GM12891 (cell line): Measurements from ENCODE around the gene TRAPPC12.

Experiments used
- DNase-seq: peaks from one replicate; pipeline ENCODE4 v3.0.0; 2011; ENCODE audit warnings: low spot score; ENCODE audit not compliant: insufficient read length
- FAIRE-seq: peaks from 2 replicates; lab custom pipeline; 2011; peaks lifted over from hg19 to GRCh38; lab: Jason Lieb, UNC
- PAX5 ChIP-seq: IDR thresholded peaks from 2 replicates; pipeline ENCODE4 v1.6.1; 2011; ENCODE audit warnings: low read length, moderate library complexity, mild to moderate bottlenecking; ENCODE audit not compliant: insufficient read depth, severe bottlenecking
- POLR2A ChIP-seq: IDR thresholded peaks from 2 replicates; pipeline ENCODE4 v1.6.1; 2011; ENCODE audit warnings: low read depth, low read length, control low read depth
- POLR2AphosphoS5 ChIP-seq: IDR thresholded peaks from 2 replicates; pipeline ENCODE4 v1.6.1; 2011; ENCODE audit warnings: low read depth, low read length, control low read depth
- POU2F2 ChIP-seq: IDR thresholded peaks from 2 replicates; pipeline ENCODE4 v1.6.1; 2011; ENCODE audit warnings: low read depth, mild to moderate bottlenecking, control low read depth, low read length, moderate library complexity
- SPI1 ChIP-seq: IDR thresholded peaks from 2 replicates; pipeline ENCODE4 v1.6.1; 2011; ENCODE audit warnings: low read depth, low read length, control low read depth
- TAF1 ChIP-seq: IDR thresholded peaks from 2 replicates; pipeline ENCODE4 v1.6.1; 2011; ENCODE audit warnings: low read depth, low read length, control low read depth

Gene TRAPPC12

DNA sequence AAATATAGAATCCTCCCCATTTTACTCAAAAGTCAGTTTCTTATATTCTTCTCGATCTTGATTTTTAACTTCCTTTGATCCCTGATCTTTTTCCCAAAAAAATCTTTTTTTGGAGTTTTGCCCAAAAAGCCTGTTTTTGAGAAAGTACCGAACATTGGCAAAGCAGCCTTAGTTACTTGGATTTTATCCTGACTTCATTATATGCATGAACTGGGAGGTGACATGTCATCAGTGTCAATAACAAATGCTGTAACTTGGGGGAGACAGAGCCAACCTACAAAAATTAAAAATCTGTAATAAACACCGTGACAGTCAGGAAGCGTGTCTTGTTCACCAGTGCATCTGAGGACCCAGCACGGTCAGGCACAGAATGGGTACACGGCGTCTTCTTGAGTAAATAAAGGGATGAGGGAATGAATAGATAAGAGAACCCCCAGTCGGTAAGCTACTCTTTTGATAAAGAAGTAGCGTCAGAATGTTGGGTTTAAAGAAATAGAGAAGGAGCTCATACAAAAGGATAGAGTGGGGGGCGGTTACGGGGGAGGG lies 24.9 kb downstream of the TRAPPC12 start:
- TF ChIP-seq POU2F2 (no peak), TAF1 (no peak), POLR2AphosphoS5 (no peak), SPI1 (no peak), POLR2A (no peak), PAX5 (no peak)
- no peak for DNase-seq
- FAIRE-seq, result no peak

DNA sequence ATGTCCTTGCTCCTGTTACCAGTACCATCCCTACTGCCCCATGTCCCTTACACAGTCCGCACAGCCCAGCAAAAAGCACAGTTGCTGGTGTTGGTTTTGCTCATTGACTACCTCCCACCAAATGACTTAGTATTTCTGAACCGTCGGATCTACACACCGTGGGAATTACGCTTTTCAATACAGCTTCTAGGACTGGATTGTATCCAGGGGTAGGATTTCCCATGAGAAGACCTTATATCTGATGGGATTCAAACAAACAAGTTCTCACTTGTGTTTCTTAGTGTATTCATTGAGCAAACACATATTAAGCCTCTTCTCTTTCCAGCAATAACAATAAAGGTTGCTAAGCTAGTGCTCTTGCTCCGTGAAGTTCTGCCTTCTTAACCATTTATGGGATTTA lies 25.8 kb downstream of the TRAPPC12 start:
- FAIRE-seq (peak; percentile 23), DNase-seq (no peak)
- TF ChIP-seq POLR2AphosphoS5 (no peak), SPI1 (no peak), PAX5 (no peak), POU2F2 (no peak), POLR2A (no peak), TAF1 (no peak)

DNA sequence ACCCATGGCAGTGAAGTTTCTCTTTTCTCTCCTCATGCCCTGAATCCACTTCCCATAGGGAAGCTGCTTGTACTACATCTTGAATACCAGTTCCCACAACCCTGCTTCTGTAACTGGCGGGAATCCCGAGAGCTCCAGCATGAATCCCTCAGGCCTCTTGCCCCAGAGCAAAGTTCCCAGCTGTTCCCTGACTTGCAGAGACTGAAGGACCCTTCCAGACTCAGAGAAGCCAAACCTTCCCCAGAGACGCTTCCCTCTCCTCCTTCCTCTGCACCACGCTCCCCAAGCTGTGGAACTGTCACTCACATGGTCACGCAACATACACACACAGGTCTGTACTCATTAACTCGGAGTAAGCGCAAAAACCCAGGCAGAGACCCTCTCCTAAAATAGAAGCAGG lies 26.4 kb downstream of the TRAPPC12 start:
- FAIRE-seq (no peak), DNase-seq (no peak)
- TF ChIP-seq SPI1 (no peak), POU2F2 (no peak), PAX5 (no peak), TAF1 (no peak), POLR2AphosphoS5 (no peak), POLR2A (no peak)

DNA sequence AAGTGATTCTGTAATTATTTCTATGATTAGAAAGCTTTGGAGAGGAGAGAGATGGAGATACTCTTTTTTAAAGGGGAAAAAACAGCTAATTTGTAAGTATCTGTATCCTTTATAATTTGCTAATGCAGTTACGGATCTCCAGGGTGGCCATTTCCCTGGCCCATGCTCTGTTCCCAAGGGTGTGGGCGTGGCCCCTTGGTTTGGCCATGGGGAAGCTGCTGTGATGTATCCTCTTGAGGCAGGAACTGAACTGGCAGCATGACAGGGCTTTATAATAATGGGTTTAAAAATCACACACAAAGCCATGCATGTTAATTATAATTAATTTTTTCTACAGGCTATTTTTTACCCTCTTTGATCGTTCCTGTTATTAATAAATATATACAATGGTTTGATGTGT lies 27.0 kb downstream of the TRAPPC12 start:
- FAIRE-seq (no peak), DNase-seq (no peak)
- TF ChIP-seq POU2F2 (no peak), TAF1 (no peak), PAX5 (no peak), POLR2A (no peak), POLR2AphosphoS5 (no peak), SPI1 (no peak)

DNA sequence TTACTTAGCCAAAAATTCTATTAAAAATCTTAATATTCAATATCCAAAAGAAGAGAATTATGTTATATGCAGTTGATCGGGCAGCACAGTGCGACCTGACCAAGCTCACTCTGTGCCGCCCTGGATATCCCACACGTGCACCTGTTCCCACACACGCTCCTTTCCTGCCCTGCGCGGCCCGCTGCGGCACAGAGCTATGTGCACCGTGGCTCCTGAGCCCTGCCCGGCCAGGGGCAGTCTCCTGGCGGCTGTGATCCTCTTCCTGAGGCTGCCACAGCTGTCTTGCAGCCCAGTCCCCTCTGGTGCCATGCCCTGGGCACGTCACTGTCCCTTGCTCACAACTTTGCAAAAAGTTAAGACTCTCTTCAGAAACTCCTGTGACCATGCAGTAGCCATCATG lies 29.3 kb downstream of the TRAPPC12 start:
- FAIRE-seq (no peak), DNase-seq (no peak)
- TF ChIP-seq POU2F2 (no peak), SPI1 (no peak), POLR2AphosphoS5 (no peak), TAF1 (no peak), PAX5 (no peak), POLR2A (no peak)

DNA sequence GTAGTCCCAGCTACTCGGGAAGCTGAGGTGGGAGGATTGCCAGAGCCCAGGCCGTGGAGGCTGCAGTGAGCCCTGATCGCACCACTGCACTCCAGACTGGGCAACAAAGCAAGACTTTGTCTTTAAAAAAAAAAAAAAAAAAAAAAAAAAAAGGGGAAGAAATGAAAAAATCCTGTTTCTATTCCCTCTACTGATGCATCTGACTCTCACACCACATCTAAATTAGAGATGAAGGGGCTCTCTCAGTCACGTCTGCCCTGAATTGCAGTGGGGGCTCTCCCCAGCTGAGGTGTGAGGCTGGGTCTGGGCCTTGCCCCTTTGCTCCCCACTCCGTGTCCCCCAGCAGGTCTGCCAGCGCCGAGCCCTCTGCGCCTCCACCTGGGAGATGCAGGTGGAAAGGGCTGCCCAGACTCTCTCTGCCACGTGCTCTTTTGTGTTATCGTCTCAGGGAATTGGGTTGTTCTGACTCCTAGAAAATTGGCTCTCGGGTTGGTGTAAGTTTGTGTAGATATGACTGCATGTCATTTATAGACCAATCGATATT lies 30.2 kb downstream of the TRAPPC12 start:
- no peak for TF ChIP-seq POLR2A
- no peak for TF ChIP-seq SPI1
- TF ChIP-seq POLR2AphosphoS5, result no peak
- TF ChIP-seq POU2F2, result no peak
- TF ChIP-seq PAX5, result no peak
- TF ChIP-seq TAF1, result no peak
- no peak for FAIRE-seq
- DNase-seq, result no peak

DNA sequence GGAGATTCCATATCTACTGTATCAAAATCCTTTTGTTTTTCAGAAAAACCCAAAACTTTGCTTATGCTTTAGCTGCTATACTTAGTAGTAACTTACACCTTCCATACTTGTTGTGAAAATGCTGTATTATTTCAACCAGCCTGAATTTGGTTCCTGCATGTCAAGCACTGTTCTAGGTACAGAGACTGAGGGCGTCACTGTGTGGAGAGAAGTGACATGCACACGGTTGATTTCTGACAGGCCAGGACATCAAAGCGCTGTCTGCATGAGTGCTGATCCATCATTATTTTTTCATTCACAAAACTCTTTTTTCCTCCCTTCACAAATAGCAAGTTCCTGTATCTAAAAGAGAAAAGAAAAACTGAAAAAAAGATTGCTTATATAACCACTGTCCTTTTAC lies 31.6 kb downstream of the TRAPPC12 start:
- DNase-seq (no peak), FAIRE-seq (no peak)
- no peak for TF ChIP-seq POLR2A
- TF ChIP-seq PAX5, result no peak
- no peak for TF ChIP-seq TAF1
- no peak for TF ChIP-seq POU2F2
- no peak for TF ChIP-seq SPI1
- no peak for TF ChIP-seq POLR2AphosphoS5

DNA sequence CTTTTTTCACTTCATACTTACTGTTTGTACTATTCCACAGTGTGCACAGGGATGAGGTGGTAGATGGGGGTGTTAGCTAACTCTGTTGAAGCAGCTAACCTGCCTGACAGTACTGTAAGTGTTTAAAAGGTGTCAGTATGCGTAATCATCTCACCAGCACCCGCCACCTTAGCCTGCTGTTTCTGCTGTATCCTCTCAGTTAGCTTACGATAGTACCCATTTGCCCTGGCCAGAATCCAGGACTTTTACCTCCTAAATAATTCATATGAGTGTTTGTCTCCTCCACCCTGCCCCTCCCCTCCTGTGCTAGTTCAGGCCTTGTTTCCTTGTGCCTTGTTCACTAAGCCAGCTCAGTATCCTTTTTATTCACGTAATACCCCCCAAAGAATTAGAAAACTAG lies 34.2 kb downstream of the TRAPPC12 start:
- DNase-seq (no peak), FAIRE-seq (no peak)
- TF ChIP-seq POLR2A (no peak), SPI1 (no peak), TAF1 (no peak), POU2F2 (no peak), POLR2AphosphoS5 (no peak), PAX5 (no peak)

DNA sequence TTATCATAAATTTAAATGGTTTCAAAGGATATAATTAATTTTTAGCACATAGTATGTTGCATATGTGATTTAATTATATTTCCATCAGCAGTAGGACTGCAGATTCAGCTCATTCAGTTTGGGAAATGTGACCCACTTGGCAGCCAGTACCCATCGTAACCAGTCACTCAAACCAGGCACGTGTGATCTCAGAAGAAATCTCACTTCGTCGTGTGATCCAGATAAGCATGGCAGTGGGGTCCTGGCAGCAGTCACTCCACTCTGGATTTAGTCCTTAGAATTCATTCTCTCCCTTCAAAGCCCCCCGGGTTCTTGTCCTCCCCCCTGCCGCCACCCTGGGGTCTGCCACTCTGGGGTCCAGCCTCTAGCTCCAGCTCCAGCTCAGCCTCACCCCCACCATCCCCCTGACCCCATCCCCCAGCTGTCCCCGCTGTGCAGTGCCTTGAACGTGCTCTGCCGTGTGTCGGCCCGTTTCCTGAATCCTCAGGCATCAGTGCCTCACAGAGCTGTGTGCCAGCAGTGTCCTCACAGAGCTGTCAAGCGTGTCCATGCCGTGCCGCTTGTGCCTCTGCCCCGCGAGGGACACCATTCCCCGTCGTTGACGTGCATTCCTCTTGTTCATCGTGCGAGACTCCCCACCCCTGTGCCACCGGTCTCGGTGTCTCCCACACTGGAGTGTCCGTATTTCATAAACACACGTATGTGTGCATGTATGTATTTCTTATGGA lies 34.8 kb downstream of the TRAPPC12 start:
- no peak for TF ChIP-seq PAX5
- no peak for TF ChIP-seq POLR2A
- no peak for TF ChIP-seq SPI1
- no peak for TF ChIP-seq TAF1
- TF ChIP-seq POLR2AphosphoS5, result no peak
- no peak for TF ChIP-seq POU2F2
- no peak for FAIRE-seq
- DNase-seq, result no peak
